NCI-H748 (cell line): ENCODE results near the gene TMEM131.
"Not testable (repeated sequence)": the region's sequence is repeated elsewhere in the genome, so short reads cannot be mapped to it uniquely, and the experiment has no call there.

Experiments
- DNase-seq: peaks from one replicate; lab custom pipeline; 2025; ENCODE audit not compliant: unreplicated experiment; lab: John Stamatoyannopoulos, UW

TMEM131 gene

DNA sequence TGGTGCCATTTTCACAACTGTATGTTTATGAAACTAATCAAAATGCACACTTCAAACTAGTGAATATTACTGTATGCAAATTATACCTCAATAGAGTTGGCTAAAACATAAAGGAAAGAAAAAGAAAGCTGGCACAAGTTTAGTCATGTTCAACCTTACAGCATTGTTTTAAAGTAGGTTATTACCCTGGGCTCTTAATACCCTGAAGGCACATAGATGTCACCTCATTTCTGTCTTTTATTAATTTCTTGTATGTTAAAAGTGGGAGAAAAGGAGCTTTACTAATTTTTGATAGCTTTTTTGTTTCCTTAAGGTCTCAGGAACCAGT, 32.7 kb downstream of the TMEM131 start:
- no peak for DNase-seq

DNA sequence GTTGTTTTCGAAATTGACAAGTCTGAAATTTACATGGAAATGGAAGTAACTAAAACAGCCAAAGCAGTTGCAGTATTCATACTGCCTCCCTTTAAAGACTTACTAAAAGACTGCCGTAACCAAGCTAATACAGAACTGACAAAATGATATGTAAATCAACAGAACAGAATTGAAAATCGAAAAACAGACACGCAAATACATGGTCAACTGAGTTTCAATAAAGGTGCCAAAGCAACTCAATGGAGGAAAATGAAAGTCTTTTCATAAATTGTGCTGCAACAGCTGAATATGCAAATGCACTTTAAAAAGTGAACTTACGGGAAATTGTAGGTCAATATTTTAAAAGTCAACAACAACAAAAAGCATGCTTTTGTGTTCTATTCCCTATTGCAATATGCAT, 34.2 kb downstream of the TMEM131 start:
- DNase-seq, result no peak

DNA sequence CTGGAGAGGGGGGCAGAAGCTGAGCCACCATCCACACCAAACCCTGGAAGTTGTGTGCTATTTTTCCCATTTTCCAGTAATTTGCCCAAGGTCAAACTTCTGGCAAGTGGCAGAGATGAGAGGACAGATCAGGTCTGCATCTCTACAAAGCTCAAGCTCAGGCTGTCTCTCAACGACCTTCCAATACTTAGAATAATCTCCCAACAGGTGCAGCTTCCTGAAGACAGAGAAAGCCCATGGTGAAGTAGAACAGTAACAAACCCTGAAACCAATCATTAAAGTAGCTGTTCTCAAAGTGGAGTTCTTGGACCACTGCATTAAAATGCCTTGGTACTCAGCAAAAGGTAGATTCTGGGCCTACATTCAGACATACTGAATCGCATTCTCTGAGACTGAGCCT, 37.6 kb downstream of the TMEM131 start:
- DNase-seq, result no peak

DNA sequence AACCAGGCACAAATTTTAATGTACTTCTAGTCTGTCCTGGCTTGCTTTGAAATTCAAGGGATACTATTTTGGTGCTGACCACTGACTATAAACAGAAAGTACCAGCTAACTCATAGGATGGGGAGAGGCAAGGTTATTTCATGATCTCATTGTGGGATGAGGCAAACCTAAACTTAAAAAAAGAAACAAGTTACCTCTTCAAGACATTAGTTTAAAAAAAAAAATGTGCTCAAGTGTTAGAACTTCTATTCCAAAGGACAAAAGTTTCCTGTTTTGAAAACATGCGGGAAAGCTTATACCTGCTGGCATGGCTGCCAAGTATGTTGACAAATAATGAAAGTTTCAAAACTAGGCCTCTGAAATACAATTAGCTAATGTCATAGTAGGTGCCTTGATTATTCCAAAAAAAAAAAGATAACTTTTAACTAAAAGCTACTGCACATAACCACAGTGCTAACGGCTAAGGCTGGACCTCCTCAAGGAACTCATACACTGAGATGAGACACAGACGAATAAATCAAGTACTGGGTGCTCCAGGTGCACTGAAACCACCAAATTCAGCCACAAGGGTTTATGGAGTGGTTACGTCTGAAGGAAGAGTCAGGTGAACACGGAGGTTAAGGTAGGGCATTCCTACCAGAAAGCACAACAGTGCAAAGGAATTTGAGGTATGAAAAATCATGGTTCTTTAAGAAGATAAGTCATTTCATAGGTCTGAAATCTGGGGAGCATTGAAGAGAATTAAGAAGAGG, 38.1 kb downstream of the TMEM131 start:
- no peak for DNase-seq

DNA sequence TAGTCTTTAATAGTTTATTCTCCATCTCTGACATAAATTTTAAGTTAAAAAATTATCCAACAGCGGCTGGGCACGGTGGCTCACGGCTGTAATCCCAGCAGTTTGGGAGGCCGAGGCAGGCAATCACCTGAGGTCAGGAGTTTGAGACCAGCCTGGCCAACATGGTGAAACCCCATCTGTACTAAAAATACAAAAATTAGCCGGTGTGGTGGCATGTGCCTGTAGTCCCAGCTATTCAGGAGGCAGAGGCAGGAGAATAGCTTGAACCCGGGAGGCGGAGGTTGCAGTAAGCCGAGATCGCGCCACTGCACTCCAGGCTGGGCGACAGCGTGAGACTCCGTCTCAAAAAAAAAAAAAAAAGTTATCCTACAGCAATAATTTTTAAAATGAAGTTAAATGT, 39.0 kb downstream of the TMEM131 start:
- not testable (repeated sequence) for DNase-seq

DNA sequence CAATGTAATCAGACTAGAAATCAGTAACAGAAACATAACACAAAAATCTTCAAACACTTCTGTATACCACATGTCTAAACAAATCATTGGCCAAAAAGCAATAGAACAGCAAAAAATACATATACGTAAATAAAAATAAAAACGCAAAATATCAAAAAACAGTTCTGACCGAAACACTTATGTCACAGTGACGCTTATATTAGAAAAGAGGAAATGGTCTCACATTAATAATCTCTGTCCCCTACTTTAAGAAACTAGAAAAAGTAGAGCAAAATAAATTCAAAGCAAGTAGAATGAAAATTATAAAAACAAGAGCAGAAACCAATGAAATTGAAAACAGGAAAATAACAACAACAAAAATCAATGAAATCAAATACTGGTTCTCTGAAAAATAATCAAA, 41.9 kb downstream of the TMEM131 start:
- DNase-seq, result no peak

DNA sequence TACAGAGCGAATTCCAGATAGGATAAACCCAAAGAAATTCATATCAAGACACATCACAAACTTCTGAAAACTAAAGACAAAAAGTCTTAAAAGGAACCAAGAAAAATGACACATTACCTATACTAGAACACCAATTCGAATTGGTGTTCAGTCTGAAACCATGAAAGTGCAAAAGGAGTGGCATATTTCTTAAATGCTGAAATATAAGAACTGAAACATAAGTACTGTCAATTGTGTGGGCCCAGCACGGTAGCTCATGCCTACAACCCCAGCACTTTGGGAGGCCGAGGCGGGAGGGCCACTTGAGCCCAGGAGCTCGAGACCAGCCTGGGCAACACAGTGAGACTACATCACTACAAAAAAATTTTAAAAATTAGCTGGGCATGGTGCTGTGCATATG, 43.4 kb downstream of the TMEM131 start:
- no peak for DNase-seq

DNA sequence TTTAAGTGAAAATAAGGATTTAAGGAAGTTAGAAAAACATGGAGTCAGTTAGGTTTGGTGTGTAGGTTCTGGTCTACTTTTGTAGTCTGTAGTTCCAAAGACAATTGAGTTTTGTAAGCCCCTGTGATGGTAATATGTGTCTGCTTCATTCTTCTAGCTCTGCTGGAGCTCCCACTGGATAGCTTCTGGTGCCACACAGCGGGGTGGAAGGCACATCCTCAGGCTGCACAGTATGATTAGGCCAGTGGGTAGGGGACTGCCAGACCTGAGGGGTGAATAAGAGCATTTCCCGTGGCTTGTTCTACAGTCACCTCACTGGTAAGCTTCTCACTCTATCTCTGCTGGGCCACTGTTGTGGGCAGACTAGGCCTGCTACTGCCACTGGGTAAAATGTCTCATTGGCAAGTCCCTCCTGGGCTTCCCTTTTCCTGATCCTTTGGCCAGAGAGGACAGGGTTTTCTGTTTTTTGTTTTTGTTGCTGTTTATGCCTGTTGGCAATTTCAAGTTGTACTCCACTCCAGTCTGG, 44.5 kb downstream of the TMEM131 start:
- DNase-seq, result no peak

DNA sequence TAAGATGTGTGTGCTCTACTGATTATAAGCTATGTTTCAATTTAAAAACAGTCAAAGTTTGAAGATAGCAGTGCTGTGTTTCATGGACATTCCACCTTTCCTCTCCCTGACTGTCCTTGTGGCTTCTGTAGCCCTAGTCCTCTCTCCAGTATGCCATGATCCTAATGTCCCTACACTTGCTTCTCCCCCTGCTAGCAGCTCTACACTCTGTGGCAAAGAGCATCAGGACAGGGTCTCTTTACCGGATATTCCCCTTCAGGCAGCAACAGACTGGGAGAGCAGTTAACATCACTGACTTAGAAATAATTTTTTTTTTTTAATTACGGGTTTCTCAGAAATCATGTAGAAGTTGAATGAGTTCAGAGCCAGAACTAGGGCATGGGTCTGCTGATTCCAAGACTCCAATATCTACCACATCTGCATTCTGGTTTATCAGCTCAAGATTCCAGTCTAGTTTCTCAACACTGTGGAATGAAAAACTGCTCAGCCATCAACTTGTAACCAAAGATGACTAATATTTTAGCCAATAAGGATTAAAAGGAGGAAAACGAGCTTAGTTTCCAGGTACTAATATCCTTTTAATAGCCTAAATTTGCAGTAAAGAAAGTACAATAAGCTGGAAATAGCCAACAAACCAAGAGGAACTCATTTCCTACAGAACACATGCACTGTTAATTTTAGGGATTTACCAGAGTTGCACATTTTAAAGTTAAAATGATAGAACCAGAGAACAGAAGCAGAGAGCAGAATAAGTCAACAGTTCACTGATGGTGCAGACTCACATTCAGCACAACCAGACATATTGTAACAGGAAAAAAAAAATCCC, 45.2 kb downstream of the TMEM131 start:
- DNase-seq, result no peak

DNA sequence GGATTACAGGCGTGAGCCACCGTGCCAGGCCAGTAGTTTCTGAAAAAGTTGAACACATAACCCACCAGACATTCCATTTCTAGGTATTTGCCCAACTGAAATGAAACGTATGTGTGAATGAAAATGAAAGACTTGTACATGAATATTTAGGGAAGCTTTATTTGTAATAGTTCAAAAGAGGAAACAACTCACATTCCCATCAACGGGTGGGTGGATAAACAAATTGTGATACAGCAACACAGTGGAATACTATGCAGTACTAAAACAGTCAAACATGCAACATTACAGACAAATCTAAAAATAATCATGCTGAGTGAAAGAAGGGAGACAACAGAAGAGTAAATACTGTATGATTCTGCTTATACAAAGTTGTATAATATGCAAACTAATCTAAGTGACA, 46.8 kb downstream of the TMEM131 start:
- no peak for DNase-seq

DNA sequence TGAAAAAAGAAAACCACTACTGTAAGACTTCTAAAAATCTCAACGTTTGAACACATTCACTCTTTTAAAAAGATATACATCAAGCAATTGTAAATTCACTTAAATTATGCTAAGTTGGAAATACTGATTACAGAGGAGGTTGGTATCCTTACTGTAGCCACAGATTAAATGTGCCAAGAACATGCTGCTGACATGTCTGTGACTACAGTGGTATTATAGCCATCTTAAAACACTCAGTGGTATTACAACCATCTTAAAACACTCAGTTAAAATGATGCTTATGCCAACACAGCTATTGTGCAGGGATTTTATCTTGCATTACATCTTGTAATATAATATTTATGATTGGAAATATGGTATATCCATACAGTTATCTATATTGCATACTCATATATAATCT, 50.0 kb downstream of the TMEM131 start:
- DNase-seq, result no peak

DNA sequence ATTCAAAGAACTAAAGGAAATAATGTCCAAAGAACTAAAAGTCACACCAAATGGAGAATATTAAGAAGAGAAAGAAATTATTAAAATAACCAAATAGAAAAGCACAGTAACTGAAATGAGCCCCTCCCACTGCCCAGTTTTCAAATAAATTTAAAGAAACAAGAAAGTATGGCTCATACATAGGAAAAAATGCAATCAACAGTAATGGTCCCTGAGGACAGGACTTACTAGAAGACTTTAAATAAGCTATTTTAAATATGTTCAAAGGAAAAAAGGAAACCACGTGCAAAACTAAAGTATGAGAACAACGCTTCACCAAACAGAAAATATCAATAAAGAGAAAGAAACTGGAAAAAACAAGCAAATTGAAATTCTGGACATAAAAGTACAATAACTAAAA, 58.9 kb downstream of the TMEM131 start:
- DNase-seq, result no peak

DNA sequence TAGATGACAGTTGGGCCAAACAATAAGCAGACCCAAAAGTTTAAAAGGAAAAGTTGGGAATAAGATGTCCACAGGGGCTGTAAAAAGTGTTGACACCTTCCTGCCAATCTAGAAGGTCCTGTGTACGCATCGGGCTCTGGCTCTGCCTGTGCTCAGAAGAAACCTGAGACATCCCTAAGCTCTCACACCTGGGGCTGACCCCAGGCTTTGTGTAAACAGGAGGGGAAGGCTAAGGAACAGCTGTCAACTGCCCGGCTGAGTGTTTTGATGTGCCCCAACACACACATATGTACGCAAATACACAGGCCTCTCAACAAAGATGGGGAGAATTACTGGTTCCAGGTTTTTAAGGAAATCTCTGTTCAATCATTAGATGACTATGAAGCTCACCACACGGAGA, 59.5 kb downstream of the TMEM131 start:
- DNase-seq, result peak; percentile 92

DNA sequence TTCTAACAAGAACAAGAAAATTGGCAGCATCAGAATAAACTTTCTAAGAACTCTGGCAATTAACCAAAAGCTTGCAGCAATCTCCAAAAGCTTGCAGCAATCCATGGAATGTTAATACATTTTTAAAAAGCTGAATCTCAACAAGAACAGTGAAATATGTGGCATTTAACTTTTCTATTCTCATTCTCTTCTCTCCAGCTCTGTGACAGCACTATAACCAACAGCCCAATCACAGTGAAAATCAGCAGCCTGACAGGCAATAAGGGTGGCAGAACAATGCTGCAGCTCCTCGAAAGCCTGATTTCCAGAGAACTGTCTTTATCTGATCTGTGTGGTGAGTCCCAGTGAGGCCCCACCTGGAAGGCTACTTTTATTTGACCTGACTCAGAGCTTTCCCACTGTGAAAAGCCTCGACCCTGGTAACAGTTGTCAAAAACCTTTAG, 60.0 kb downstream of the TMEM131 start:
- peak; percentile 70 for DNase-seq

DNA sequence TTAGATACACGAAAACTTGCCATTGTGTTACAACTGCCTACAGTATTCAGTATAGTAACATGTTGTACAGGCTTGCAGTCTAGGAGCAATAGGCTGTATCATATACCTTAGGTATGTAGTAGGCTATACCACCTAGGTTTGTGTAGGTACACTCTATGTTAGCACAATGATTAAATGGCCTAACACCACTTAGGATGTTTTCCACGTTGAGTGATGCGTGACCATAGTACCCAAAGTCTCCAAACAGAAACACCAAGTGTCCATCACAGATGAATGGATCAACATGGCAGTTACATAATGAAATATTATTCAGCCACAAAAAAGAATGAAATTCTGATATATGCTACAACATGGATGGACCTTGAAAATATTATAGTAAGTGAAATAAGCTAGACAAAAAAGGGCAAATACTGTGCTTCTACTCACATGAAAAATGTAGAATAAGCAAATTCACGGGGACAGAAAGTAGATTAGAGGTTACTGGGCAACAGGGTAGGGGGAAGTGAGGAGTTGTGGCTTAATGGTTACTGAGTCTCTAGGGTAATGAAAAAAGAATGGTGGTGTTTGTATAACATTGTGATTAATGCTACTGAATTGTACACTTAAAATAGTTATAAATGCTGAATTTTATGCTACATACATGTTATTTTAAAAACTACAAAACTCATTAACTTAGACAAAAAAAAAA, 62.6 kb downstream of the TMEM131 start:
- no peak for DNase-seq

DNA sequence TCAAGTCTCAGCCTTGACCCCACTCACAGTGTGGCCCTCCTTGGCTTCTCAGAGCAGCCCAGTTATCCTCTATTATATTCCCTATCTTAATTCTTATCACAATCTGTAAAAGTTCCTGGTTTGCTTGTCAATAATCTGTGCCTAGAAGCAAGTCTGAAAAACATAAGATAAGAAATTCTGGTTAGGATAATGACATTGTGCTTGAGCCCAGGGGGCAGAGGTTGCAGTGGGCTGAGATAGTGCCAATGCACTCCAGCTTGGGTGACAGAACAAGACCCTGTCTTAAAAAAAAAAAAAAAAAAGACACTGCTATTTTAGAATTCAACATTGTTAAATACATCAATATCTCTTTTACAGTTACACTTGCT, 63.9 kb downstream of the TMEM131 start:
- DNase-seq, result no peak

DNA sequence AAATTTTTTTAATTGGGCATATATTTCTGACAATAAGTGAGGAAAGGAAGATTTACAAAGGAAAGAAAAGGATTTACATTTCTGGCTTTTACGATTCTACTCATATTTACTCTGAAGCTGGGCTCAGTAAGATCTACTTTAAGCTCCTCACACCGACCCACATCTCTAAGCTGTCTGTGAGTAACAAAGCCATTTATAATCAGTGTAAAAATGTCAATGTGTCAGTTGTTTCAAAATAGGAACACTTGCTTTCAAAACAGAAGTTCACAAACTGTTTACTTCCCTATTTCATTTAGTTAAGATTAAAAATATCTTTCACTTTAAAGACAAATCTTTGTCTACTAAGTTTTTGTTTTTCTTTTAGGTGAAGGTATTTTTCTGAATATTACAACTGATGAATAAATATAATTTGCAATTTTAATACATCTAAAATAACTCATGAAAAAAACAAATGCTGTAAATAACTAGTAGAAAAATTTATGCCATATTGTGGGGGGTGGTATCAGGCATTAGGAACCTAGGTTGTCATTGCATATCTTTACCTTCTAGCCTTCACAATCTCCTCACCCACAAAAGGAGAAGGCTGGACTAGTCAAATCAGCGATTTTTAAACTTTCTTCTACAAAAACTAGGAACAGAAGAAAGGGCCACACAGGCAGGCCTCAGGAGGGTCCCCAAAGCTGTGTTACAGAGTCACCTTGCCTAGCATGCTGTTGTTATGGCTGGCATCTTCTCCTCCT, 64.5 kb downstream of the TMEM131 start:
- no peak for DNase-seq

DNA sequence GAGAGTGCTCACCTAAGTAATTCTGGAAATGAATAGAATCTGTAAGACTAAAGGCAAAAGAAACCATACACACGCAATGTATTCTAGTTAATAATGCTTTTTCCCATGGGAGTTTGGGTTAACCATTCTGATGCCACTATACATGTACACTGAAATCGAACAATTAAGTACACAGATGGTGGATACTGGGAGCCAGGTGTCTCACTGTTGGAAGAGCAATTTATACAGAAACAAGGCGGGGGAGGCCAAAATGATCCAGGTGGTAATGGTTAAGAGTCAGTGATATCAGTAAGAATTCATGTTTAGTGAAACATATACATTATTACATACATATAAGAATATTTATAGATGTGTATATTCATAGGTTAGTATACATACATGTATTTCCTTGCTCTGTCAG, 67.2 kb downstream of the TMEM131 start:
- DNase-seq, result peak; percentile 52

DNA sequence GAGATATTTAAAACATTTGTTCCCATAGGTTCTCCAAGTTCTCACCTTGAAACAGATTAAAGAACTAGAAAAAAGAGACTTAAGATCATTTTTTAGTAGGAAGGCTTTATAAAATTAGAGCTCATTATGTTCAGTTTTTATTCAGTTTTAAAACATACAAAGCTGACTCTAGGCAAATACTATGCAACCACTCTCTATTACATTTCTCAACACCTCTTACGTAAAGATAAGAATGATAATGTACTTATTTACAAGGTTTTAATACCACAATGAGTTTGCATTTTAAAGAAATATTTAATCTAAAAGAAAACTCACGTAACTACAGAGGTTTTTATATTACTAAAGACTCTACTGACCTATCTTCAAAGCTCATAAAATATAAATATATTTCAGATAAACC, 68.8 kb downstream of the TMEM131 start:
- no peak for DNase-seq

DNA sequence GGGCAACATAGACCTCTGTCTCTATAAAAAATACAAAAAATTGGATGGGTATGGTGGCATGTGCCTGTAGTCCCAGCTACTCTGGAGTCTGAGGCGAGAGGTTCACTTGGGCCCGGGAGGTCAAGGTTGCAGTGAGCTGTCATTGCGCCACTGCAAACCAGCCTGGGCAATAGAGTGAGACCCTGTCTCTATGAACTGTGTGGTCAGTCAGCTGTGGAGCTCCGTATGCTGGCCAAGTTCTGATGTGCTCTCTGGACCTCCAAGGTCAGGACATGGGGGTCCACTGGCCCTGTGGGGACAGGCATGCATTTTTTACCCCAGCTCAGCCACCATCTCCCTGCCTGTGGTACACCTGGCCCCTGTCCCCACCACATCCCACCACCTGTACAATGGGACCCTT, 71.6 kb downstream of the TMEM131 start:
- DNase-seq, result no peak

DNA sequence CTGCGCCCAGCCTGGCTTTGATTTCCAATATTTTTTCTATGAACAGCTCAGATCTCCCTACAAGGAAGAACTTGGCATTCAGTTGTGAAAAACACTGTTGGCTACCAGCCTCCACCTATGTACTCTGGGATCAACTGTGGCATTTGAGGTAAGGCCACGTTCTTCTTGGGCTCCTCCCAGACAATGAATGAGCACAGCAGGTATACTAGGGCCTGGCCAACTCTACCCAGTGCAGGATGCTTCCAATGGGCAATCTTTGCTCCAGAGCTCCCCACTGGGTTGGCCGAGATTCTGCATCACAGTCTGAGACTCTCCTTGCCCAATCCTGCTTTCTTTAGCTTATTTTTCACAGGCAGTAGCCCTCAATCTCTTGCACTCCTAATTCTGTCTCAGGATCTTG, 75.9 kb downstream of the TMEM131 start:
- DNase-seq, result no peak
